Nephron (organoid): ENCODE data around the gene CDCA8.

ENCODE experiments used
- H3K27ac Mint-ChIP-seq, 3 experiments: 2 replicates each; pipeline ENCODE4 v1.8.0; 2020; ENCODE audit warnings: mixed read lengths in 3 of 3, mild to moderate bottlenecking in 2 of 3, moderate library complexity in 1 of 3
- H3K27me3 Mint-ChIP-seq: 2 replicates; pipeline ENCODE4 v1.8.0; 2021; ENCODE audit warnings: low read depth, mild to moderate bottlenecking, moderate library complexity, mixed read lengths
- H3K36me3 Mint-ChIP-seq: 2 replicates; pipeline ENCODE4 v1.8.0; 2020; ENCODE audit warnings: low read depth, mixed read lengths
- H3K4me1 Mint-ChIP-seq: 2 replicates; pipeline ENCODE4 v1.8.0; 2020; ENCODE audit warnings: mixed read lengths
- H3K4me3 Mint-ChIP-seq, 3 experiments: 2 replicates each; pipeline ENCODE4 v1.8.0; 2020; ENCODE audit warnings: mild to moderate bottlenecking in 3 of 3, mixed read lengths in 3 of 3, moderate library complexity in 2 of 3
- H3K9me3 Mint-ChIP-seq: 2 replicates; pipeline ENCODE4 v1.8.0; 2020; ENCODE audit warnings: mixed read lengths
- TF ChIP-seq, protein P1 (sequence below), 3 experiments: fragments of 200-600 bp; sonication (generic); IDR thresholded peaks; one replicate each; pipeline ENCODE4 v1.5.0; 2021; ENCODE audit warnings: antibody characterized with exemption in 3 of 3; ENCODE audit not compliant: unreplicated experiment in 3 of 3

CDCA8 gene

DNA sequence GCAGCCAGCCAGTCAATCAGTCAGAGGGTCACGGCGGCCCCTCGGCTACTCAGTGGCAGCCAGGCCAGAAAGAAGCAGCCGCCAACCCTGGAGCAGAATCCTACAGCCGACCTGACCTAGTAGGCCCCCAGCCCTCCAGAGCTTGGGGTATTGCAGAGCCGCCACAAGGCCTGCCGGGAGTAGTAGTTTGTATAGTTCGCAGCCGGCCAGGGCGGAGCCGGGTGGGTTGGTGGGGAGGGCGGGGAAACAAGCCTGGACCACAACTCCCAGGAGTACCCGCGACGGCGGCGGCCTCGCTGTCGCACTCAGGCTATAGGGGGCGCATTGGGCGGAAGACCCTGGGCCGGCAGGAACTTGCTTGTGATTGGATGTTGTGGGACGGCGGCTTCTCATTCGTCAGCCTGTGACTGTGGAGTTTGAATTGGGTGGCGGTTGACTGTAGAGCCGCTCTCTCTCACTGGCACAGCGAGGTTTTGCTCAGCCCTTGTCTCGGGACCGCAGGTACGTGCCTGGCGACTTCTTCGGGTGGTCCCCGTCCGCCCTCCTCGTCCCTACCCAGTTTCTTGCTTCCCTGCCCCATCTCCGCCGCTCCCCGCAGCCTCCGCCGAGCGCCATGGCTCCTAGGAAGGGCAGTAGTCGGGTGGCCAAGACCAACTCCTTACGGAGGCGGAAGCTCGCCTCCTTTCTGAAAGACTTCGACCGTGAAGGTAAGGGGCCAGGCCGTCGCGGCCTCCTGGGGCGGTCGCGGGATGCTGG lies at the start of gene CDCA8:
Gene CDCA8, plus strand, starts transcription at position 439 of the 756 bp plus-strand sequence. Its CDS starts 175 bp downstream, at position 614.
- Mint-ChIP-seq H3K36me3 (peaks cover 18% of the 10 kb centered on the region), H3K4me3 (peak within 1 kb of the TSS; percentile 90 to 100 (median 96)), H3K27me3 (no peaks in the 10 kb centered on the region), H3K27ac (peak within 1 kb of the TSS; percentile 81 to 93 (median 90)), H3K4me1 (peaks cover 33% of the 10 kb centered on the region), H3K9me3 (no peaks in the 10 kb centered on the region)
- TF ChIP-seq, protein P1, sequence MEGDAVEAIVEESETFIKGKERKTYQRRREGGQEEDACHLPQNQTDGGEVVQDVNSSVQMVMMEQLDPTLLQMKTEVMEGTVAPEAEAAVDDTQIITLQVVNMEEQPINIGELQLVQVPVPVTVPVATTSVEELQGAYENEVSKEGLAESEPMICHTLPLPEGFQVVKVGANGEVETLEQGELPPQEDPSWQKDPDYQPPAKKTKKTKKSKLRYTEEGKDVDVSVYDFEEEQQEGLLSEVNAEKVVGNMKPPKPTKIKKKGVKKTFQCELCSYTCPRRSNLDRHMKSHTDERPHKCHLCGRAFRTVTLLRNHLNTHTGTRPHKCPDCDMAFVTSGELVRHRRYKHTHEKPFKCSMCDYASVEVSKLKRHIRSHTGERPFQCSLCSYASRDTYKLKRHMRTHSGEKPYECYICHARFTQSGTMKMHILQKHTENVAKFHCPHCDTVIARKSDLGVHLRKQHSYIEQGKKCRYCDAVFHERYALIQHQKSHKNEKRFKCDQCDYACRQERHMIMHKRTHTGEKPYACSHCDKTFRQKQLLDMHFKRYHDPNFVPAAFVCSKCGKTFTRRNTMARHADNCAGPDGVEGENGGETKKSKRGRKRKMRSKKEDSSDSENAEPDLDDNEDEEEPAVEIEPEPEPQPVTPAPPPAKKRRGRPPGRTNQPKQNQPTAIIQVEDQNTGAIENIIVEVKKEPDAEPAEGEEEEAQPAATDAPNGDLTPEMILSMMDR (IDR thresholded peaks at IDR 0.05; ENCODE audit: unreplicated experiment in 3 of 3) = peak; percentile 61 to 84 (median 66)

DNA sequence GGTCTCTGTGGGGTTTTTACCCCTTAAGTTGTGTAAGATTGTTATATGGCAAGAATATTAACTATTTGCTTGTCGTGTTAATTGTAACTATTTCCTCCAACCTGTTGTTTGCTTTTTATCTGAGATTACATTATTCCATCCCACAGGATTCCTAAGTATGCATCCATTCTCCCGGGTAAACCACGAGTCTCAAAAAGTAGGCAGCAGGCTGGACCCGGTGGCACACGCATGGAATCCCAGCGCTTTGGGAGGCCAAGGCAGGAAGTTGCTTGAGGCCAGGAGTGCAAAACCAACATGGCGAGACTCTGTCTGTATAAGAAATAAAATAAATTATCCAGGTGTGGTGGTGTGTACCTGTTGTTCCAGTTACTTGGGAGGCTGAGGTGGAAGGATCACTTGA lies 45.0 kb upstream of the CDCA8 start:
- TF ChIP-seq, protein P1 (IDR thresholded peaks at IDR 0.05; ENCODE audit: unreplicated experiment in 3 of 3) = no peak
- no peaks in the 10 kb centered on the region for H3K9me3 Mint-ChIP-seq
- H3K4me3 Mint-ChIP-seq = no peak overlapping the region
- peaks cover 34% of the 10 kb centered on the region for H3K27me3 Mint-ChIP-seq
- H3K27ac Mint-ChIP-seq = no peak overlapping the region
- H3K36me3 Mint-ChIP-seq = no peaks in the 10 kb centered on the region
- H3K4me1 Mint-ChIP-seq = peaks cover 13% of the 10 kb centered on the region

DNA sequence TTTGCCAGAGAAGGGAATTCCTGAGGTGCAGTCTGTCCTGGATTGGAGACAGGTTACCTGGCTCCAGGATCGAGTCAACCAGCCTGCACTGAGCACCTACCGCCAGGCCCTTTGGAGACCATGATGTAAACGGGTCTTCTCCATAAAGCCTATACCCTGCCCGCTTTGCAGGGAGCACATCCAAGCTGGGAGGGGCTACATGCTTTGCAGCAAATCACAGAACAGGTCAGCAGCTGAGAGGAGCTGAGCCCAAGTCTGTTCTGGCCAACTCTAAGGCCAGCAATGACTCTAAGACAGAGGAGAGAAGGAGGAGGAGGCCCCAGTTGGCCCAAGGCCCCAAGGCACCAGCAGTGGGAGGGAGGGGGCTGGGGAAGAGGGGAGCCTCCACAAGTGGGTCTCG lies 42.1 kb upstream of the CDCA8 start:
- TF ChIP-seq, protein P1 (IDR thresholded peaks at IDR 0.05; ENCODE audit: unreplicated experiment in 3 of 3) = no peak
- Mint-ChIP-seq H3K4me3 (no peak overlapping the region), H3K4me1 (peaks cover 13% of the 10 kb centered on the region), H3K9me3 (no peaks in the 10 kb centered on the region), H3K27me3 (peaks cover 29% of the 10 kb centered on the region), H3K27ac (peak overlapping the region in 2 of 3 experiments; percentile 11 to 15), H3K36me3 (no peaks in the 10 kb centered on the region)

DNA sequence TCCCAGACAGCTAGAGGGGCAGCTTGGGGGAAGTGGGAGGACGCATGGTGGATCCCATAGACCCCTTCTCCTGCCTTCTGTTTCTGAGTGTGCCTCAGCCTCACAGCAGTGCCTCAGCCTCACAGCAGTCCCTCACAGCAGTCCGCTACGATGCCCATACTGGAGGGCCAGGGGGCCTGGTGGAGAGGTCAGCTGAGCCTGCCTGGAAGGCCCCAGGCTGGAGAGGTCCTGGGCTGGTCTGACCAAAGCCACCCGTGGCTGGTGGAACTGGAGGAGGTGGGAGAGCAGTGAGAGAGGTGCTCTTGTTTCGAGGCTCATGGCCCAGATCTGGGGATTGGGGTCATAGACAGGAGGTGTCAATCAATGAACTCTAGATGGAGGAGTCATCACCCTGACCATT lies 41.6 kb upstream of the CDCA8 start:
- no peak overlapping the region for H3K27ac Mint-ChIP-seq
- TF ChIP-seq, protein P1 (IDR thresholded peaks at IDR 0.05; ENCODE audit: unreplicated experiment in 3 of 3) = no peak
- no peak overlapping the region for H3K4me3 Mint-ChIP-seq
- peaks cover 13% of the 10 kb centered on the region for H3K4me1 Mint-ChIP-seq
- no peaks in the 10 kb centered on the region for H3K36me3 Mint-ChIP-seq
- peaks cover 29% of the 10 kb centered on the region for H3K27me3 Mint-ChIP-seq
- no peaks in the 10 kb centered on the region for H3K9me3 Mint-ChIP-seq

DNA sequence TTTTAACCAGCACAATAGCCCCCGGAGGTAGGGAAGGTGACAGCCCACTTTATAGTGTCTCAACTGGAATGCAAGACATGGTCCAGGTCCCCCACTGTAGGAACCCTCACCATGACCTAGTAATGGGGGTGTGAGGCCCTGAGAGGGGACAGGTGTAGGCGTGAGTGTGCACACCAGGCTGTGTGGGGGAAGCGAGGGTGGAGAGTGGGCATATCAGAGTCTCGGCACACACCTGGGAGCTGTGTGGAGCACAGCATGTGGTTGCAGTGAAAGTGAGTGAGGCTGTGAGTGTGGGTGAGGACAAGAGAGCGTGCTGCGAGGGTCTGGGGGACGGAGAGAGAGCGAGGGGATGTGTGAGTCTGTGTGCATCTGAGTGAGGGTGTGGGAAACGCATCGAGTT lies 40.5 kb upstream of the CDCA8 start:
- H3K36me3 Mint-ChIP-seq = no peaks in the 10 kb centered on the region
- peak overlapping the region in 2 of 3 experiments; percentile 32 to 67 for H3K27ac Mint-ChIP-seq
- no peaks in the 10 kb centered on the region for H3K9me3 Mint-ChIP-seq
- H3K4me1 Mint-ChIP-seq = peaks cover 13% of the 10 kb centered on the region
- H3K27me3 Mint-ChIP-seq = peaks cover 19% of the 10 kb centered on the region
- peak overlapping the region in 1 of 3 experiments; percentile 1 for H3K4me3 Mint-ChIP-seq
- TF ChIP-seq, protein P1 (IDR thresholded peaks at IDR 0.05; ENCODE audit: unreplicated experiment in 3 of 3) = no peak

DNA sequence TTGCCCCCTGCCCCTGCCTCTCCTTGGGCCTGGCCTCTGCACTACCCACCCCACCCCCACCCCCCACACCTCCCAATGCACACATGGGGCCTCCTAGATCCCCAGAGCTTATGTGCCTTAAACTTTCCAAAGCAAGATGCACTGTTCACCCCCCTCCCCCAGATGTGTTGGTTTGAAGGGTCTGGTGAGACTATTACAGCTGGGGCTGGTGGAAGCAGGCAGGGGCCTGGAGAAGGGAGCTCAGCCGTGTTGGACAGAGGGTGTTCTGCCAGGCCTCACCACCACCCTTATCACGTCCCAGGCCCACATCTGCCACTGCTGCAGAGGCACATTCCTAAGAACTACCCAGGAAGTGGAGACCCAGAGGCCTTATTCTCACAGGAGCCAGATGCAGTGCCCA lies 39.3 kb upstream of the CDCA8 start:
- peaks cover 17% of the 10 kb centered on the region for H3K4me1 Mint-ChIP-seq
- H3K36me3 Mint-ChIP-seq = no peaks in the 10 kb centered on the region
- TF ChIP-seq, protein P1 (IDR thresholded peaks at IDR 0.05; ENCODE audit: unreplicated experiment in 3 of 3) = no peak
- no peaks in the 10 kb centered on the region for H3K9me3 Mint-ChIP-seq
- no peak overlapping the region for H3K27ac Mint-ChIP-seq
- peaks cover 27% of the 10 kb centered on the region for H3K27me3 Mint-ChIP-seq
- no peak overlapping the region for H3K4me3 Mint-ChIP-seq
